GM18498 (cell line): ENCODE data around the gene GRM7.
"Not testable (repeated sequence)": the region's sequence is repeated elsewhere in the genome, so short reads cannot be mapped to it uniquely, and the experiment has no call there.

Experiments
- ATAC-seq: cut with Tn5 transposase; IDR thresholded peaks from one replicate; pipeline ENCODE4 v1.9.1; 2021; ENCODE audit warnings: mild to moderate bottlenecking, moderate library complexity; ENCODE audit not compliant: unreplicated experiment

Gene GRM7

GRCh38 chr3:6860954-6861624 is at the start of gene GRM7:
Gene GRM7, plus strand, starts transcription at chr3:6861115.
- ATAC-seq, result no peak

DNA sequence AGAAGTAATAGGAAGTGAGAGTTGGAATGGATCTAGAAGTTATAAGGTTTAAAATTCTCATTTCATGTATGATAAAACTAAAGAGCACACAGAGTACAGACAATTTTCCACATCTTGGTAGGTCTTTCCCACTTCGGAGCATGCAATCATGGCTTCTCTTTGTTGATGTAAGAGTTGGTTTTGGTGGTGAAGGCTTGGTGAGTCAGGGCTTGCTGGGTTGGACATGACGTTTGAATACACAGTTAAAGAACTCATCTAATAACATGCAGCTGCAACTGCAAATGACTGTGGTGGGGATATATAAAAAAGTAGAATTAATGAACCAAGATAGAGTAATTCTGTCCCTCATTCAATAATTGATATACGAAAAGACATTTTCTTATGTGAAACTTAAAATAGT is 39.5 kb upstream of the GRM7 start:
- no peak for ATAC-seq

DNA sequence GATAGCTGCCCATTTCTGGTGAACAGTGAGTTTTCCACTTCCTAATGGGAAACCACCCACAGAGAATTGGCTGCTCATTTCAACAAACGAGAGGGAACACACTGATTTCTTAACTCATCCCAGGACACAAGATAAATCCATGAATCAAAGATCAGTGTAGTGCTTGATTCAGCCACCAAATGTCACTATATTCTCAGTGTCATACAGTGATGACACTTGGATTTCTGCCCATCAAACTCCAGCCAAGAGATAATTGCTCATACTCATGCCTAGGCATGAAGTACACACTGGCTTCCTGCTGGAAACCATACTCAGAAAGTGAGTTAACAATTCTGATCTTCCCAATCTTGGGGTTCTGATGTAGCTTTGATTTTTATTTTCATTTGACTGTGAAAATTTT is 35.4 kb upstream of the GRM7 start:
- no peak for ATAC-seq

DNA sequence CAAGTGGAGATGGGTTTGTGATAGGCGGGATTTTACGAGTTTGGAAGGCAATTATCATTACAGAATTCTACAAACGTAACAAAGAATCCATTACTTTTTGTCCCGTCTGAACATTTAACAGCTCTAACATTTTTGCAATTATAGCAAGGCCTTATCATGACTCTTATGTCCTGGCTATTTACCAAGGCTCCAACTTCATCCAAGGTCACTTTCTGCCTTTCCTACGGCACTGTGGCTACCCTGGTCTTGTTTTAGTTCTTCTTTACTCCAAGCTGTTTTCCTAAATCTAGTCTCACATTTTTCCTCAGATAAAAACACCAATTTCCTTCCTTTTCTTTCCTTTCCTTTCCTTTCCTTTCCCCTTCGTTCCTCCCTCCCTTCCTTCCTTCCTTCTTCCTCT is 33.5 kb upstream of the GRM7 start:
- ATAC-seq, result no peak

DNA sequence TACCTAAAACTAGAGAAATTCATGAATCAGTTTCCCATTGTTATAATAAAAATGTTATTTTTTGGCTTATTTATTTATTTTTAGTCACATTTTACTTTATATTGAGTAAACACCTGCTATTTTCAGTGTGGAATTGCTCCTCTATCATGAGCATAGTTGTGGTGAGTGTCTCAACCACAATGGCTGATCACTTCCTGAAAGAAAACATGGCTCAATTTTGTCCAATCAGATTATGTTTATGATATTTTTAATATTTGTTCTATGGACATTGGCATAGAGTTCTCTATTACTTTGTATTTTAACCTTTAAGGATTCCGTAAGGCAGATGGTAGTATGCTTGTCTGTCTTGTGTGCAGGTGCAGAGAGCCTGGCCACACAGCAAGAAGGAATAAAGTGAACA is 16.2 kb upstream of the GRM7 start:
- no peak for ATAC-seq

DNA sequence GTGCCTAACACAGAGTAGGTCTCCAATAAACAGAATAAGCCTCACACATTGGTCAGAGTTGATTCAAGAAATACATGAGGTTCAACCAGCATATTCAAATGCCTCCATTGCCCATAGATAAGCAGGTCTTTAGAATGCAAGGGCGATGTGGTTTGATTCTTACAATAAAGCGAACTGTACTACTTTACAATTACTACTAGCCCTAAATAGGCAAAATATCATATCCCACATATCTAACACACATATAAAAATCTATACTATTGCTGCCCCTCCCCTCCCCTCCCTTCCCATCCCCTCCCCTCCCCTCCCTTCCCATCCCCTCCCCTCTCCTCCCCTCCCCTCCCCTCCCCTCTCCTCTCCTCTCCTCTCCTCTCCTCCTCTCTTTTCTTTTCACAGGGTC is 6.7 kb upstream of the GRM7 start:
- ATAC-seq, result no peak

GRCh38 chr3:6857510-6857909 is 3.4 kb upstream of the GRM7 start:
- ATAC-seq, result no peak

DNA sequence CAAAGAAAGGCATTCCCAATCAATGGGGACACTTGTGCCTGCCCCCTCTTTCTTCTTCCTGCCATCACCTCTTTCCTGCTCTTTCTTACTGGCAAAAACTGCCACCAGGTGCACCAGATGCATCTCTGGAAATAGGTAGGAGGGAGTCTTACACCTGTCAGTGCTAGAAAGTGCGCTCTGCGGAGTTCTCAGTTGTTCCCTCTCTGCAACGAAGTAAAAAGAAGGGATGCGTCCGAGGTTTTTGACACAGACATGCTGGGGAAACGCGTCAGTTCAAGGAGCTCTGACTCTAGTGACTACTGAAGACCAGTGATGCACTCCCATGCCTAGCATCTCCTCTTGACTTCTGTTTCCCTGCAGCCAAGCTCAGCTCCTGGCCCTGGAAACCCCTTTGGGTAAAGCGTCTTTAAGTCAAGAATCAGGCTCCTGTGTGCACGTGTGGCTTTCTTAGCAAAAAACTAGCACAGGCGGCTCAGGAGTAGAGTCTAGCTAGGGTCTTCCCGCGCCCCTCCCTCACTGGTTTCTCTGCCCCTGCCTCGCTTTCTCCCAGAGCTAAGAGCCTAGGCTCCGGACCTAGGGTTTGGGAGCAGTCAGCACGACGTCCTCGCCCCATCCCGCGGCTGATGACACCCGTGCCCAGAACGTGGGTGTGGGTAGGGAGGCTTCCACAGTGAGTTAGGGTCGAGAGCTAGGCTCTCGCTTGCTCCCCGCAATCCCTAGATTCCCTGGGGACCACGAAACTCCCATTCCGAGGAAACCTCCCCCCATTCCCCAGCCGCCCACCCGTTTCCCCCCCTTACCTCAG is 564 bp upstream of the GRM7 start:
- no peak for ATAC-seq

DNA sequence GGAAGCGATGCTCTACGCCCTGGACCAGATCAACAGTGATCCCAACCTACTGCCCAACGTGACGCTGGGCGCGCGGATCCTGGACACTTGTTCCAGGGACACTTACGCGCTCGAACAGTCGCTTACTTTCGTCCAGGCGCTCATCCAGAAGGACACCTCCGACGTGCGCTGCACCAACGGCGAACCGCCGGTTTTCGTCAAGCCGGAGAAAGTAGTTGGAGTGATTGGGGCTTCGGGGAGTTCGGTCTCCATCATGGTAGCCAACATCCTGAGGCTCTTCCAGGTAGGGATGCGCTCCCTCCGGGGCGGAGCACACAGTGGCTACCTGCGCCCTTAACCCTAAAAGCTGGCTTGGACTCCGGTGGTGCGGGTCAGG is 698 bp downstream of the GRM7 start:
- no peak for ATAC-seq

GRCh38 chr3:6862041-6862879 is 1.3 kb downstream of the GRM7 start:
- ATAC-seq, result no peak

- ATAC-seq, result no peak
Measured at GRCh38 chr3:6862880-6863195, 1.9 kb downstream of the GRM7 start.

- ATAC-seq, result no peak
Measured at GRCh38 chr3:6867269-6867668, 6.4 kb downstream of the GRM7 start.

DNA sequence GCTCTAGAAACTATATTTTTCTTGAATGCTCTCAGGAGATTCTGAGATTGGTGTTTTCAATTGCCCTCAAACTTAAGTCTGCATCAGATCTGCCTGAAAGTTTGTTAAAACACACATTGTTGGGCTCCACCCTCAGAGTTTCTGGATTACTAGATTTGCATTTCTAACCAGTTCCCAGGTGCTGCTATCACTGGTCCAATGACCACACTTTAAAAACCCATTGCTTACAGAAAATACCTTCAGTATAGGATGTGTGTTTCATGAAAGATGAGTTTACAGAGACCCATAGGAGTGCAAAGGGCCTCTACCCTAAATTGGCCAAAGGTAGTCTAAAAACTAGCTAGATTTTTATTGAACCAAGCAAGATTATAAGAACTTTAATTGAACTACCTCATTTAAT is 17.8 kb downstream of the GRM7 start:
- ATAC-seq, result no peak

- no peak for ATAC-seq
Measured at GRCh38 chr3:6912240-6912639, 51.3 kb downstream of the GRM7 start.

GRCh38 chr3:6915898-6916297 is 55.0 kb downstream of the GRM7 start:
- ATAC-seq, result no peak

DNA sequence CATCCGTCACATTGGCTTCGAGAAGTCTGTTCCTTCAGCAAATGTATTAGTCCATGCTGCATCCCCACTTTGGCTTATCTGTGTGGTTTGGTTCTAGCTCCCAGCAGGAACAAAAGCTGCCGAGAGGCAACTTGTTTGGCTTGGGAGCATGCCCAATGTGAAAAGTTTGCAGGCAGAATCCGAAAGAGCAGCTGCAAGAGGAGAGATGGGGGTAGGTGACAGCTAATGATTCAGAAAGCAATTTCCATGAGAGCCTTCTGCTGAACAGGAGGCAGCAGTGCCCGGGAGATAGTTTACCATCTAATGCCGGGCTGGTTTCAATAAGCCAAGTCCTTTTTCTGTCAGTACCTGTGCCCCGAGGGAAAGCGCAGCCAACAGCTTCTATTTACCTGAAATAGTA is 60.2 kb downstream of the GRM7 start:
- no peak for ATAC-seq

GRCh38 chr3:6921876-6922275 is 61.0 kb downstream of the GRM7 start:
- no peak for ATAC-seq

- ATAC-seq, result no peak
Measured at GRCh38 chr3:6928064-6928463, 67.1 kb downstream of the GRM7 start.

GRCh38 chr3:6929918-6930317 is 69.0 kb downstream of the GRM7 start:
- no peak for ATAC-seq

DNA sequence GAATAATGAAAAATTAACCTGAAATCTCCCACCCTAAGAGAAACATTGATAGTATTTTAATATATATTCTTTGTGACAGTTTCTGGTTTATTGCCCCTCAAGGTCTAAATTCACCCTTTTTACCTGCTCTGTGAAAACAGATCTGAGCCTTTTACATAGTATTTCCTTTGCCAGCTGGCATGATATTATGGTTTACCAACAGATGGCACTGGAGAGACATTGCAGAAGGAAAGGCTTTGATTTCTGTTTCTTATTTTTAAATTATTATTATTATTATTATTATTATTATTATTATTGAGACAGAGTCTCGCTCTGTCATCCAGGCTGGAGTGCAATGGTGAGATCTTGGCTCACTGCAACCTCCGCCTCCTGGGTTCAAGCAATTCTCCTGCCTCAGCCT is 74.5 kb downstream of the GRM7 start:
- ATAC-seq, result not testable (repeated sequence)

DNA sequence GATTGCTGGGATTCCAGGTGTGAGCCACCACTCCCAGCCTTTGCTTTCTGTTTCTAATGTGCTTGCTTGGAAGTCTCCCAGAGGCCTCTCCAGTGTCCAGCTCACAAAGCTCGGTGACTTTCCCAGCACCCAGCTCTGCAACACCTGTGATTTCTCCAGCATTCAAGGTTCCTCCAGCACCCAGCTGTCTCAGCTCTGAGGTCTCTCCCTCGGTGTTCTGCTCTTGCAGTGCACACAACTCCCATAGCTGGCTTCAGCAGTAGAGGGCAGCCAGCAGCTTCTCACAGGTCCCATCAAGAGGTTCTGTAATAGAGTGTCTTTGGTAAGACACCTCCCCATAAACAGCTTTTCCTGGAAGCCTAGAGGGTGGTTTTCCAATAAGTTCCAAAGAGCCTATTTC is 75.1 kb downstream of the GRM7 start:
- ATAC-seq, result no peak

- no peak for ATAC-seq
Measured at GRCh38 chr3:6962801-6963200, 101.9 kb downstream of the GRM7 start.
